Peyer's patch (tissue), 4 donors: ENCODE results near the gene CAB39L. TPM values are rescaled to one million over a fixed set of nuclear protein-coding genes. Genes with fewer than 3 reads are reported as not detected.

ENCODE experiments used
- DNase-seq, 3 donors: peaks; one replicate each; pipeline ENCODE4 v3.0.0-alpha.2; 2017 to 2019
- H3K27ac ChIP-seq, 4 donors: fragments of 200-600 bp; sonication (generic); one replicate each; pipeline ENCODE4 v1.5.1; 2016 to 2019
- H3K27me3 ChIP-seq, 2 donors: fragments of 200-600 bp; sonication (generic); one replicate each; pipeline ENCODE4 v1.5.1; 2019
- H3K36me3 ChIP-seq, 3 donors: fragments of 200-600 bp; sonication (generic); one replicate each; pipeline ENCODE4 v1.5.1; 2016 to 2019
- H3K4me1 ChIP-seq, 4 donors: fragments of 200-600 bp; sonication (generic); one replicate each; pipeline ENCODE4 v1.5.1; 2016 to 2019
- H3K4me3 ChIP-seq, 4 donors: fragments of 200-600 bp; sonication (generic); 1 replicate in 3 of 4; 2 replicates in 1 of 4; pipeline ENCODE4 v1.5.1; 2016 to 2019; ENCODE audit warnings: mild to moderate bottlenecking in 1 of 4
- H3K9me3 ChIP-seq, 4 donors: fragments of 200-600 bp; sonication (generic); one replicate each; pipeline ENCODE4 v1.5.1; 2016 to 2019; ENCODE audit warnings: mild to moderate bottlenecking in 1 of 4
- POLR2A ChIP-seq, 2 donors: fragments of 450-650 bp; IDR thresholded peaks; one replicate each; pipeline ENCODE4 v1.5.1; 2017; ENCODE audit warnings: antibody characterized with exemption in 2 of 2, mild to moderate bottlenecking in 2 of 2, moderate library complexity in 2 of 2
- total RNA-seq, 4 donors: library from RNA; depleted of rRNA; stranded (reverse); fragments of >200 nt; gene quantifications; one replicate each; pipeline ENCODE4 v1.1.0, GENCODE V29; 2016
- TF ChIP-seq, protein P1 (sequence below), 6 experiments: fragments of 450-650 bp in 4 of 6; fragments of 200-600 bp in 2 of 6; sonication (generic) in 1 of 6; IDR thresholded peaks; one replicate each; pipeline ENCODE4 v1.5.1; 2017 to 2019; ENCODE audit warnings: antibody characterized with exemption in 6 of 6, mild to moderate bottlenecking in 3 of 6, moderate library complexity in 1 of 6

Gene CAB39L
- total RNA-seq, 4 donors from 2014 or later = 8.3 to 28.9 (median 11.6) TPM

DNA sequence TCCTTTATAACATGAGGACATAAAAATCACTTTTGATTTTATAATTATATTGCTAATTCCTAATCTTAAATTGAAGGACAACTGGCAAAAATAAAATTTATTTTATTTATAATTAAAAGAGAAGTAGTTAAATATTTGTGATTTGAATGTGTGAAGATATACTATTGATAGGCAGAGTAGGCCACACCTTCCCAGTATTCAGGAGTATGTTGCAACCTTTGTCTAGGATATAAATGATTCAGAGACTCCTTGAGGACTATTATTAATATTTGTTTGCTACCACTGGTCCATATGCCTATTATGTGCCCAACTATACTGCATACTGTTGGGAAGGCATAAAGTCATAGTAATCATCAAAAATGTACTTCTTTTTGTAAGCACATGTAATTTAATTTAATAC is 101.9 kb downstream of the CAB39L start:
- H3K4me3 ChIP-seq = no peak overlapping the region
- H3K36me3 ChIP-seq = no peaks in the 10 kb centered on the region
- TF ChIP-seq POLR2A (IDR thresholded peaks at IDR 0.05) = no peak
- TF ChIP-seq, protein P1, sequence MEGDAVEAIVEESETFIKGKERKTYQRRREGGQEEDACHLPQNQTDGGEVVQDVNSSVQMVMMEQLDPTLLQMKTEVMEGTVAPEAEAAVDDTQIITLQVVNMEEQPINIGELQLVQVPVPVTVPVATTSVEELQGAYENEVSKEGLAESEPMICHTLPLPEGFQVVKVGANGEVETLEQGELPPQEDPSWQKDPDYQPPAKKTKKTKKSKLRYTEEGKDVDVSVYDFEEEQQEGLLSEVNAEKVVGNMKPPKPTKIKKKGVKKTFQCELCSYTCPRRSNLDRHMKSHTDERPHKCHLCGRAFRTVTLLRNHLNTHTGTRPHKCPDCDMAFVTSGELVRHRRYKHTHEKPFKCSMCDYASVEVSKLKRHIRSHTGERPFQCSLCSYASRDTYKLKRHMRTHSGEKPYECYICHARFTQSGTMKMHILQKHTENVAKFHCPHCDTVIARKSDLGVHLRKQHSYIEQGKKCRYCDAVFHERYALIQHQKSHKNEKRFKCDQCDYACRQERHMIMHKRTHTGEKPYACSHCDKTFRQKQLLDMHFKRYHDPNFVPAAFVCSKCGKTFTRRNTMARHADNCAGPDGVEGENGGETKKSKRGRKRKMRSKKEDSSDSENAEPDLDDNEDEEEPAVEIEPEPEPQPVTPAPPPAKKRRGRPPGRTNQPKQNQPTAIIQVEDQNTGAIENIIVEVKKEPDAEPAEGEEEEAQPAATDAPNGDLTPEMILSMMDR (IDR thresholded peaks at IDR 0.05) = no peak
- no peaks in the 10 kb centered on the region for H3K9me3 ChIP-seq
- H3K27me3 ChIP-seq = no peaks in the 10 kb centered on the region
- no peaks in the 10 kb centered on the region for H3K4me1 ChIP-seq
- no peak overlapping the region for H3K27ac ChIP-seq
- no peak for DNase-seq

DNA sequence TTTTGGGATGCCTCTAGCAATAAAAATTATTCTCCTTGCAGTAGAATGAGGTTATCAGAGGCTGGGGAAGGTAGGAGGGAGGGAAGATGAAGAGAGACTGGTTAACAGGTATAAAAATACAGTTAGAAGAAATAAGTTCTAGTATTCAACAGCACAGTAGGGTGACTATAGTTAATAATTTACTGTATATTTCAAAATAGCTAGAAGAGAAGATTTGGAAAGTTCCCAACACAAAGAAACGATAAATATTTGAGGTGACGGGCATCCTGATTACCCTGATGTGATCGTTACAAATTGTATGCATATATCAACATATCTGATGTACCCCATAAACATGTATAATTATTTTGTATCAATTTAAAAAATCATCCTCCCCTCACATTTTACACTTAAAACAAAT is 102.3 kb downstream of the CAB39L start:
- DNase-seq = no peak
- H3K36me3 ChIP-seq = no peaks in the 10 kb centered on the region
- H3K27me3 ChIP-seq = no peaks in the 10 kb centered on the region
- no peaks in the 10 kb centered on the region for H3K4me1 ChIP-seq
- TF ChIP-seq, protein P1 (IDR thresholded peaks at IDR 0.05) = no peak
- TF ChIP-seq POLR2A (IDR thresholded peaks at IDR 0.05) = no peak
- no peak overlapping the region for H3K4me3 ChIP-seq
- H3K9me3 ChIP-seq = no peaks in the 10 kb centered on the region
- no peak overlapping the region for H3K27ac ChIP-seq

- Histone ChIP-seq H3K27ac (no peak overlapping the region), H3K27me3 (no peaks in the 10 kb centered on the region), H3K4me3 (no peak overlapping the region), H3K9me3 (no peaks in the 10 kb centered on the region), H3K4me1 (no peaks in the 10 kb centered on the region), H3K36me3 (no peaks in the 10 kb centered on the region)
- no peak for DNase-seq
- no peak for TF ChIP-seq POLR2A (IDR thresholded peaks at IDR 0.05)
- TF ChIP-seq, protein P1 (IDR thresholded peaks at IDR 0.05) = no peak
These were observed 103.7 kb downstream of the CAB39L start for GRCh38 chr13:49340161-49340560.

GRCh38 chr13:49336655-49337054 is 107.2 kb downstream of the CAB39L start:
- Histone ChIP-seq H3K4me3 (no peak overlapping the region), H3K27me3 (no peaks in the 10 kb centered on the region), H3K4me1 (no peaks in the 10 kb centered on the region), H3K9me3 (no peaks in the 10 kb centered on the region), H3K27ac (no peak overlapping the region), H3K36me3 (no peaks in the 10 kb centered on the region)
- TF ChIP-seq, protein P1 (IDR thresholded peaks at IDR 0.05) = no peak
- no peak for TF ChIP-seq POLR2A (IDR thresholded peaks at IDR 0.05)
- no peak for DNase-seq

- H3K27ac ChIP-seq = no peak overlapping the region
- no peaks in the 10 kb centered on the region for H3K27me3 ChIP-seq
- no peak for DNase-seq
- no peaks in the 10 kb centered on the region for H3K9me3 ChIP-seq
- H3K36me3 ChIP-seq = peaks cover 0 to 3% (median 0%) of the 10 kb centered on the region in 3 donors
- no peaks in the 10 kb centered on the region for H3K4me1 ChIP-seq
- no peak for TF ChIP-seq POLR2A (IDR thresholded peaks at IDR 0.05)
- TF ChIP-seq, protein P1 (IDR thresholded peaks at IDR 0.05) = no peak
- H3K4me3 ChIP-seq = no peak overlapping the region
These were observed 113.4 kb downstream of the CAB39L start for GRCh38 chr13:49330546-49330864.
